Neuronal stem cell (in vitro differentiated cells): Measurements from ENCODE around the gene CHRNA7.
A peak's percentile ranks its signal among the peaks of the same experiment; 100 is the strongest.

ENCODE experiments used
- DNase-seq: peaks from one replicate; pipeline ENCODE4 v3.0.0-alpha.2; 2013; ENCODE audit warnings: low spot score
- H2AFZ ChIP-seq: one replicate; pipeline ENCODE4 v1.6.1; 2013; ENCODE audit warnings: mild to moderate bottlenecking, low read length, inconsistent platforms
- H2AK5ac ChIP-seq: 2 replicates; pipeline ENCODE4 v1.6.1; 2013; ENCODE audit warnings: low read depth, mild to moderate bottlenecking, inconsistent platforms, low read length, moderate library complexity, mixed read lengths
- H2BK120ac ChIP-seq: 2 replicates; pipeline ENCODE4 v1.6.1; 2013; ENCODE audit warnings: low read depth, mild to moderate bottlenecking, inconsistent platforms, low read length, moderate library complexity, mixed read lengths
- H2BK12ac ChIP-seq: one replicate; pipeline ENCODE4 v1.6.1; 2013; ENCODE audit warnings: low read length, inconsistent platforms
- H2BK15ac ChIP-seq: 2 replicates; pipeline ENCODE4 v1.6.1; 2013; ENCODE audit warnings: mild to moderate bottlenecking, low read length, inconsistent platforms, mixed read lengths
- H2BK5ac ChIP-seq: one replicate; pipeline ENCODE4 v1.6.1; 2013; ENCODE audit warnings: inconsistent platforms, mild to moderate bottlenecking, low read length, moderate library complexity
- H3K14ac ChIP-seq: one replicate; pipeline ENCODE4 v1.6.1; 2013; ENCODE audit warnings: low read length, inconsistent platforms
- H3K18ac ChIP-seq: 2 replicates; pipeline ENCODE4 v1.6.1; 2013; ENCODE audit warnings: low read length, inconsistent platforms
- H3K23ac ChIP-seq: 2 replicates; pipeline ENCODE4 v1.6.1; 2013; ENCODE audit warnings: low read depth, mild to moderate bottlenecking, mixed read lengths, low read length, inconsistent platforms; ENCODE audit not compliant: poor library complexity
- H3K27ac ChIP-seq: replicated peaks from 3 replicates; pipeline ENCODE4 v1.5.1; 2013; ENCODE audit warnings: low read length, inconsistent platforms
- H3K27me3 ChIP-seq, 3 experiments: 2 replicates each; pipeline ENCODE4 v1.6.1; 2013; ENCODE audit warnings: low read length in 3 of 3, mild to moderate bottlenecking in 2 of 3, inconsistent platforms in 1 of 3, low read depth in 1 of 3, mixed read lengths in 1 of 3, moderate library complexity in 1 of 3; ENCODE audit not compliant: control insufficient read depth in 3 of 3, insufficient read depth in 3 of 3
- H3K36me3 ChIP-seq, 2 donors: replicated peaks in 1 of 2; 2 replicates each; pipeline ENCODE4 v1.6.1; 2013; ENCODE audit warnings: low read length in 2 of 2; ENCODE audit not compliant: control insufficient read depth in 2 of 2, insufficient read depth in 2 of 2
- H3K4ac ChIP-seq: 2 replicates; pipeline ENCODE4 v1.6.1; 2013; ENCODE audit warnings: inconsistent platforms, mild to moderate bottlenecking, low read length, moderate library complexity
- H3K4me1 ChIP-seq, 2 donors: 1 replicate in 1 of 2; 2 replicates in 1 of 2; pipeline ENCODE4 v1.6.1; 2013; ENCODE audit warnings: low read length in 2 of 2, low read depth in 1 of 2; ENCODE audit not compliant: control insufficient read depth in 2 of 2, insufficient read depth in 1 of 2
- H3K4me2 ChIP-seq: one replicate; pipeline ENCODE4 v1.6.1; 2013; ENCODE audit warnings: mild to moderate bottlenecking, low read length, inconsistent platforms; ENCODE audit not compliant: insufficient read depth, poor library complexity, severe bottlenecking
- H3K4me3 ChIP-seq, 2 donors: 2 replicates each; pipeline ENCODE4 v1.5.1; 2013; ENCODE audit warnings: low read length in 2 of 2, mild to moderate bottlenecking in 2 of 2, inconsistent platforms in 1 of 2, moderate library complexity in 1 of 2
- H3K79me1 ChIP-seq: one replicate; pipeline ENCODE4 v1.6.1; 2013; ENCODE audit warnings: low read depth, mild to moderate bottlenecking, inconsistent platforms, low read length, moderate library complexity
- H3K9ac ChIP-seq: one replicate; pipeline ENCODE4 v1.6.1; 2013; ENCODE audit warnings: mild to moderate bottlenecking, low read depth, low read length, inconsistent platforms; ENCODE audit not compliant: poor library complexity
- H3K9me3 ChIP-seq, 2 donors: replicated peaks in 1 of 2; 2 replicates each; pipeline versions ENCODE3 to v1.6.1; 2013; ENCODE audit warnings: low read length in 2 of 2, mild to moderate bottlenecking in 2 of 2, inconsistent platforms in 1 of 2, low read depth in 1 of 2, mixed read lengths in 1 of 2, moderate library complexity in 1 of 2; ENCODE audit not compliant: control insufficient read depth in 2 of 2, insufficient read depth in 1 of 2
- H4K8ac ChIP-seq: one replicate; pipeline ENCODE4 v1.6.1; 2013; ENCODE audit warnings: low read depth, mild to moderate bottlenecking, inconsistent platforms, low read length, moderate library complexity
- H4K91ac ChIP-seq: one replicate; pipeline ENCODE4 v1.6.1; 2013; ENCODE audit warnings: low read length, low read depth, mild to moderate bottlenecking, inconsistent platforms; ENCODE audit not compliant: poor library complexity
- WGBS, 2 donors: extraction: QIAGEN DNeasy Blood & Tissue Kit; methylation state at CpG; one replicate each; pipeline ENCODE4 v1.1.7; 2013; ENCODE audit warnings: missing lambda C conversion rate in 2 of 2, mixed read lengths in 1 of 2; ENCODE audit not compliant: insufficient read length in 2 of 2, insufficient replicate concordance in 1 of 2; ENCODE audit errors: extremely low coverage in 2 of 2; 5-methylcytosine and 5-hydroxymethylcytosine counted together

CHRNA7 gene

DNA sequence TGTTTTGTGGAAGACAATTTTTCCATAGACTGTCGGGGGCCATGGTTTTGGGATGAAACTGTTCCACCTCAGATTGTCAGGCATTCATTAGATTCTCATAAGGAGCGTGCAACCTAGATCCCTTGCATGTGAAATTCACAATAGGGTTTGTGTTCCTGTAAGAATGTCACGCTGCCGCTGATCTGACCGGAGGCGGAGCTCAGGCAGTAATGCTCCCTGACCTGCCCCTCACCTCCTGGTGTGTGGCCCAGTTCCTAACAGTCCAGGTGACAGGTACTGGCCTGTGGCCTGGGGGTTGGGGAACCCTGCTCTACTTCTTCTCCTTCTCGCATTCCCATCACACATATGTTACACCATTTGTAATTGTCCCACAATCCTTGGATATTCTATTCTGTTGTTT lies 11.0 kb downstream of the CHRNA7 start:
- Histone ChIP-seq H2BK15ac (no peak overlapping the region), H3K4me3 (no peak overlapping the region), H3K14ac (no peak overlapping the region), H3K27me3 (no peaks in the 10 kb centered on the region), H2BK120ac (no peak overlapping the region), H3K9ac (no peak overlapping the region), H3K36me3 (no peaks in the 10 kb centered on the region), H4K91ac (no peak overlapping the region), H2BK12ac (no peak overlapping the region), H3K79me1 (no peaks in the 10 kb centered on the region), H4K8ac (no peak overlapping the region), H2BK5ac (no peak overlapping the region), H3K4me1 (peaks cover 0 to 5% of the 10 kb centered on the region in 2 donors), H3K4me2 (no peak overlapping the region), H3K18ac (no peak overlapping the region), H3K9me3 (no peaks in the 10 kb centered on the region), H3K4ac (no peak overlapping the region), H2AFZ (no peak overlapping the region), H3K27ac (no peak overlapping the region), H3K23ac (no peak overlapping the region), H2AK5ac (no peak overlapping the region)
- DNase-seq = no peak
- WGBS, 2 donors = no CpG with 5 or more reads among the region's 7 CpGs

DNA sequence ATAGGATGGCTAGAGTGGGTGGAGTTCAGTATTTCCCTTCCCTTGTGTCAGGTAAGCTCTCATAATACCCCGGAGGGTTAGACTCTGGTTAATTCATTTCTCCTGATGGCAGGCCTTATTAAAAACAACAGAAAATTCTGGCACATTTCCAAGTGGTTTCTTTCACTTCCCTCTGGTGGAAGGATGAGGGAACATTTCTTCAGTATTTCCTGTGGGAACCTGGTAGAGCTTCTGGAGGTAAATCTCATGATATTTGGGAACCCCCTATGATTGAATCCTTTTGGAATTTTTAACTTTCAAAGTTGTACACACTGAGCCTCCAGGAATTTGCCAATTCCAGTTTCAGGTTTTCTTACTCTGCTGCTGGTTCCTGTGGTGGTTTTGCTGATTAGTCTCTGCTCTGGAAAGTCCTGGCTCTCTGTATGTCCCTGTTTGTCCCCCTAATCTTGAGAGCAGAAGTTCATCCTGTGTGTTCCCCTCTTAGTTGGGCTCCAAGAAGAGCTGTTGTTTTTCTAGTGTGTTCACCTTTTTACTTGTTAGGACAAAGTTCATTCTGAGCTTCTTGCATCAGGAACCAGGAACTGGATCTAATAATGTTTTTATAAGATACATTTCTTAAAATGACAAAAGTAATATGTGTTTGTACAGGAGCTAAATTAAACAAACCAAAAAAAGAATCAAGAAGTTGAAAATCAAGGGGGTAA lies 12.1 kb downstream of the CHRNA7 start:
- Histone ChIP-seq H4K91ac (no peak overlapping the region), H3K9ac (no peak overlapping the region), H2BK15ac (no peak overlapping the region), H3K27me3 (no peaks in the 10 kb centered on the region), H3K9me3 (no peaks in the 10 kb centered on the region), H2AFZ (no peak overlapping the region), H3K36me3 (no peaks in the 10 kb centered on the region), H2BK12ac (no peak overlapping the region), H3K14ac (no peak overlapping the region), H3K79me1 (no peaks in the 10 kb centered on the region), H3K18ac (no peak overlapping the region), H2BK5ac (no peak overlapping the region), H3K4me3 (no peak overlapping the region), H3K23ac (no peak overlapping the region), H3K4me1 (peaks cover 0 to 5% of the 10 kb centered on the region in 2 donors), H2BK120ac (no peak overlapping the region), H3K4ac (no peak overlapping the region), H3K27ac (no peak overlapping the region), H3K4me2 (no peak overlapping the region), H2AK5ac (no peak overlapping the region), H4K8ac (no peak overlapping the region)
- WGBS, 2 donors = no CpG with 5 or more reads among the region's 1 CpG
- no peak for DNase-seq

DNA sequence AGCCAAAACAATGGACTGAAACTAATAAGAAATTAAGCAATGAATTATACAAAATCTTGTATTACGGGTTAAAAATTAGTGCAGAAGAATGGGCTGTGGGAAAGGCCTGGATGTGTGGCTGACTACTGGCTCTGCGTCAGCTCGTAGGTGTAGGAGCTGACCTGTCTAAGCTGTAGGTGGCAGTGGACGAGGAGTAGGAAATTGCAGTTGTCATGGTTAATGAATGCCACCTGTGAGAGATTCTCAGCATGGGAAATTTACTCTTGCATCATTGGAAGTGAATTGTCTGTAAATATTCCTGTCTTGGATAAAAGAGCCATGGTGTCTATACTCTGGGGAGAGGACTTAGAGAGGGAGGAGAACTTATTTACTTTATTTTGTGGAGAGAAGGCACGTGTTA lies 23.4 kb downstream of the CHRNA7 start:
- no peak overlapping the region for H2AFZ ChIP-seq
- H3K9me3 ChIP-seq = no peaks in the 10 kb centered on the region
- no peak overlapping the region for H3K18ac ChIP-seq
- H3K4ac ChIP-seq = no peak overlapping the region
- H3K79me1 ChIP-seq = no peaks in the 10 kb centered on the region
- no peak overlapping the region for H4K91ac ChIP-seq
- no peak overlapping the region for H3K9ac ChIP-seq
- no peaks in the 10 kb centered on the region for H3K27me3 ChIP-seq
- H2BK5ac ChIP-seq = no peak overlapping the region
- no peak overlapping the region for H3K4me3 ChIP-seq
- H3K27ac ChIP-seq = no peak overlapping the region
- no peak overlapping the region for H2AK5ac ChIP-seq
- H2BK120ac ChIP-seq = no peak overlapping the region
- no peak overlapping the region for H2BK12ac ChIP-seq
- no peak for DNase-seq
- no peaks in the 10 kb centered on the region for H3K4me1 ChIP-seq
- no peak overlapping the region for H3K23ac ChIP-seq
- no peaks in the 10 kb centered on the region for H3K36me3 ChIP-seq
- no peak overlapping the region for H4K8ac ChIP-seq
- no peak overlapping the region for H3K4me2 ChIP-seq
- no peak overlapping the region for H3K14ac ChIP-seq
- WGBS, 2 donors = no CpG with 5 or more reads among the region's 5 CpGs
- H2BK15ac ChIP-seq = no peak overlapping the region

DNA sequence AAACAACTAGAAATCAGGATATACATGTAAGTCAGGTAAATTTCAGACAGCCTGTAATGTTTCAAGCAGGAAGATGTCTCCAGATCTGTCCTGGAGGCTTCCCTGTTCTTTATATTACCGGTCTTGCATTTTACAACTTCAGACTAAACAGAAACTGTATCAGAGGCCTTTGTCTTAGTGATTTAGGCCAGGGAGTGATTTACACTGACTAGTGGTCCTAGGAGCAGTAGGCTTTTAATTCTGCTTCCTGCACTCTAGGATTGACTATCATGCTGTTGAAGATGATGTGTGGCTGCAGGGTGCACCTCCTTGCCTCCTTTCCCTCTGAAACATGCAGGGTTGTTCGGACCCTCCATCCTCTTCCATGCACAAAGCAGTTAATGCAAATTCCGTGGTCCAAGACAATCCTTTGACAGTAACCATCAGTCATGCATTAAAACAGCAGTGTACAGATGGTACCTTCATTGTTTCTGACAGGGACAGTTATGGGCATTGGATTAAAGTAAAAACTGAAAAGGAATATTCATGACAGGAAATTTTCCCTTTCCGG lies 27.6 kb downstream of the CHRNA7 start:
- H2AK5ac ChIP-seq = no peak overlapping the region
- no peaks in the 10 kb centered on the region for H3K79me1 ChIP-seq
- WGBS, 2 donors = no CpG with 5 or more reads among the region's 4 CpGs
- no peak overlapping the region for H2BK120ac ChIP-seq
- H2BK12ac ChIP-seq = no peak overlapping the region
- no peak for DNase-seq
- H2BK5ac ChIP-seq = no peak overlapping the region
- H3K4me2 ChIP-seq = no peak overlapping the region
- H3K36me3 ChIP-seq = no peaks in the 10 kb centered on the region
- H4K91ac ChIP-seq = no peak overlapping the region
- no peaks in the 10 kb centered on the region for H3K9me3 ChIP-seq
- H3K4ac ChIP-seq = no peak overlapping the region
- H3K4me3 ChIP-seq = no peak overlapping the region
- H3K14ac ChIP-seq = no peak overlapping the region
- no peak overlapping the region for H3K18ac ChIP-seq
- H4K8ac ChIP-seq = no peak overlapping the region
- H2AFZ ChIP-seq = peak overlapping the region; percentile 64
- no peaks in the 10 kb centered on the region for H3K4me1 ChIP-seq
- H3K27me3 ChIP-seq = no peaks in the 10 kb centered on the region
- no peak overlapping the region for H2BK15ac ChIP-seq
- H3K27ac ChIP-seq = no peak overlapping the region
- no peak overlapping the region for H3K9ac ChIP-seq
- no peak overlapping the region for H3K23ac ChIP-seq
